Thyroid gland (tissue), 4 donors: ENCODE results near the gene RFTN2.

ENCODE experiments used
- CTCF ChIP-seq, 6 experiments: fragments of 200-600 bp in 3 of 6; fragments of 450-650 bp in 3 of 6; sonication (generic) in 3 of 6; IDR thresholded peaks; one replicate each; pipeline ENCODE4 v1.5.1; 2016 to 2019; ENCODE audit warnings: antibody characterized with exemption in 6 of 6, mild to moderate bottlenecking in 2 of 6, inconsistent platforms in 1 of 6, moderate library complexity in 1 of 6
- POLR2A ChIP-seq, 2 donors: fragments of 450-650 bp; IDR thresholded peaks; one replicate each; pipeline ENCODE4 v1.6.1; 2017; ENCODE audit warnings: antibody characterized with exemption in 2 of 2, mild to moderate bottlenecking in 2 of 2, moderate library complexity in 1 of 2

DNA sequence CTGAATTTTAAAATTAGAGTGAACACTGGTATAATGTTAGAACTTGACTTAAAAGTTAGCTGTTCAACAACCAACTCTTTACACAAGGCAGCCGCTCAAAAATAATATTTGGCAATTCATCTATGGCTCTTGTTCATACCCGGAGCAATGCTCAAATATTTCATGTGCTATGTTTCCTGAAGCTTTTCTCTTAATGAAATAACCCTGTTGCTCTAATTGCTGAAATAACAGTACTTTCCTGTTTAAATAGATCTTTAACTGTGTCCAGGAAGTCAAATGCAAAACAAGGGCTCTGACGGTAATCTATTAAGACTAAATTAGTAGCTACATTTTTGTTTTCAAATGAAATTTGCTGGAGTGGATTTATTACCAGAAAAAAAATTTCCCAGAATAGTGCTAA is 33.7 kb downstream of the RFTN2 start:
- no peak for TF ChIP-seq CTCF (IDR thresholded peaks at IDR 0.05)
- no peak for TF ChIP-seq POLR2A (IDR thresholded peaks at IDR 0.05)
